ENCODE measurements around the gene TOB1. TPM values are rescaled to one million over a fixed set of nuclear protein-coding genes. Genes with fewer than 3 reads are reported as not detected.

The TOB1 gene, protein sequence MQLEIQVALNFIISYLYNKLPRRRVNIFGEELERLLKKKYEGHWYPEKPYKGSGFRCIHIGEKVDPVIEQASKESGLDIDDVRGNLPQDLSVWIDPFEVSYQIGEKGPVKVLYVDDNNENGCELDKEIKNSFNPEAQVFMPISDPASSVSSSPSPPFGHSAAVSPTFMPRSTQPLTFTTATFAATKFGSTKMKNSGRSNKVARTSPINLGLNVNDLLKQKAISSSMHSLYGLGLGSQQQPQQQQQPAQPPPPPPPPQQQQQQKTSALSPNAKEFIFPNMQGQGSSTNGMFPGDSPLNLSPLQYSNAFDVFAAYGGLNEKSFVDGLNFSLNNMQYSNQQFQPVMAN
- 100 to 1,000 TPM in 2 of 3 donors, 10 to 100 TPM in 1; 51.1 to 123 (median 110) TPM for total RNA-seq
- total RNA-seq (2013), result 45.9 TPM

DNA sequence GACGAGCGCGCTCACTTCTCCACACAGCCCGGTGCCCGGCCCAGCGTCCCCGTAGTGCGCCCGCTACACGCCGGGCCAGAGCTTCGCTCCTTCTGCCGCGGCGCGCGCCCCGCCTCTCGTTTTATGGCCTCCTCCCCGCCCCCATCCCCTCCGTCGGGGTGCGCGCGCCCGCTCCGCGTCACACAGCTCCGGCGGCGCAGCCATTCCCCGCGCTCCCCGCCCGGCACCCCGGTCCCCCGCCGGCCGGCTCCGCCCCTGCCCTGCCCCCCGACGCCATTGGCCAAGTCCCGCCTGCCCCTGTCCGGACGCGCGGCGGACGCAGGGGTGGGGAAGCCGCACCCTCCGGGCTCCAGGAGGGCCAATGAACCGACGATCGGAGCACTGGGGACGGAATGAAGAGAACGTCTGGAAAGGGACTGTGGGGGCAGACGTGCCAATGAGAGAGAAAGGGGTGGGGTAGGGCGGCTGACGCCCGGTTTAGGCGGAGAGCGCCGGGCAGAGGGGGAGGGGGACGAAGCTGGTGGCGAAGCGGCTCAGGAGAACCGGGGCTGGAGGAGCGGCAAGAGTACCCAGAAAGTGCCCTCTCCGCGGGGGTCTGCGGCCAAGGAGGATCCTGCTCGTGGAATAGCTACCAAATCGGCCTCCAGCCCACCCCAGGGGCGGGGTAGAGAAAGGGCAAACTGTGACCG, at the start of gene TOB1:
TSS of gene TOB1 (minus strand) at position 94 of the 689 bp plus-strand sequence. CDS start 2,337 bp downstream, outside the sequence.
- Histone ChIP-seq H3K36me3 (ENCODE audit: control insufficient read depth, insufficient read depth, low read length) (peaks cover 10% of the 10 kb centered on the region), H3K9me3 (ENCODE audit: control insufficient read depth, insufficient read depth, low read length) (no peaks in the 10 kb centered on the region), H3K4me1 (ENCODE audit: control insufficient read depth, insufficient read depth, low read length) (peaks cover 33% of the 10 kb centered on the region), H3K27me3 (ENCODE audit: control insufficient read depth, insufficient read depth, low read length) (no peaks in the 10 kb centered on the region), H3K4me3 (ENCODE audit: low read length) (peak within 1 kb of the TSS; percentile 81), H3K27ac (ENCODE audit: low read length) (peak within 1 kb of the TSS; percentile 93)
- H3K9me3 Mint-ChIP-seq, result no peaks in the 10 kb centered on the region
- intact Hi-C loops (cut with micrococcal nuclease), result loop anchor here (1.0 to 5.0 kb wide), 5 partner anchors 14 to 301 kb away; partner anchors contain the start of genes NME1 and NME2
- TF ChIP-seq, protein P1, sequence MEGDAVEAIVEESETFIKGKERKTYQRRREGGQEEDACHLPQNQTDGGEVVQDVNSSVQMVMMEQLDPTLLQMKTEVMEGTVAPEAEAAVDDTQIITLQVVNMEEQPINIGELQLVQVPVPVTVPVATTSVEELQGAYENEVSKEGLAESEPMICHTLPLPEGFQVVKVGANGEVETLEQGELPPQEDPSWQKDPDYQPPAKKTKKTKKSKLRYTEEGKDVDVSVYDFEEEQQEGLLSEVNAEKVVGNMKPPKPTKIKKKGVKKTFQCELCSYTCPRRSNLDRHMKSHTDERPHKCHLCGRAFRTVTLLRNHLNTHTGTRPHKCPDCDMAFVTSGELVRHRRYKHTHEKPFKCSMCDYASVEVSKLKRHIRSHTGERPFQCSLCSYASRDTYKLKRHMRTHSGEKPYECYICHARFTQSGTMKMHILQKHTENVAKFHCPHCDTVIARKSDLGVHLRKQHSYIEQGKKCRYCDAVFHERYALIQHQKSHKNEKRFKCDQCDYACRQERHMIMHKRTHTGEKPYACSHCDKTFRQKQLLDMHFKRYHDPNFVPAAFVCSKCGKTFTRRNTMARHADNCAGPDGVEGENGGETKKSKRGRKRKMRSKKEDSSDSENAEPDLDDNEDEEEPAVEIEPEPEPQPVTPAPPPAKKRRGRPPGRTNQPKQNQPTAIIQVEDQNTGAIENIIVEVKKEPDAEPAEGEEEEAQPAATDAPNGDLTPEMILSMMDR (IDR thresholded peaks at IDR 0.05), result no peak
- H3K27ac Mint-ChIP-seq, result peak within 1 kb of the TSS; percentile 89 to 95
- ATAC-seq (peak; percentile 78 to 92 (median 84)), DNase-seq (peak; percentile 94 to 97)
- peak within 1 kb of the TSS; percentile 97 for H3K4me3 Mint-ChIP-seq
- peaks cover 46 to 50% of the 10 kb centered on the region in 2 donors for H3K4me1 Mint-ChIP-seq
- peaks cover 6% of the 10 kb centered on the region for H3K36me3 Mint-ChIP-seq
- peaks cover 0 to 10% of the 10 kb centered on the region in 2 donors for H3K27me3 Mint-ChIP-seq (ENCODE audit: low read depth in 2 of 2)
- under 1% methylated on average over 75 of the region's 75 CpGs for WGBS (ENCODE audit: insufficient coverage)

DNA sequence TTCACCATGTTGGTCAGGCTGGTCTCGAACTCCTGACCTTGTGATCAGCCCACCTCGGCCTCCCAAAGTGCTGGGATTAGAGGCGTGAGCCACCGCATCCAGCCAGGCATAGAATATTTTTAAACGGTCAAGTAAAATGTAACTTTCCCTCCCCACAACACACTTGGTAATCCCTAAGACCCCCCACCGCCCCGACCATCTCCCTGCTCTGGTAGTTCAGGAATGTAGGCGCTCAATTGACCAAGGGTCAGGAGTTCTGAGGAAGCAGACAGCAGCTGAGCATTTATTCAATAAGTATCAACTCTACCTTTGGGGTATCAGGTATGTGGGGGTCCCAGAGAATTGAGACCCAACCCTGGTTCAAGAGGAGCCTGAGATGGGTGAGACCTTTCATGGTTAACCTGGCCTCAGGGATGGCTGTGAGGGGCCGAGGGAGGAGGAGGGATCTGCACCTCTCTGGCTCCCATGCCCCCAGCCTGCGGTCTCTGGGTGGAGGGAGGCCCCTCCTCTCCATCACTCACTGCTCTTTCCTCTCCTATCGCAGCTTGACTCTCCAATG, 48.4 kb upstream of the TOB1 start:
- no peak for DNase-seq
- Mint-ChIP-seq H3K27ac (no peak overlapping the region), H3K4me3 (no peak overlapping the region), H3K9me3 (no peaks in the 10 kb centered on the region), H3K36me3 (no peaks in the 10 kb centered on the region), H3K4me1 (peaks cover 15 to 22% of the 10 kb centered on the region in 2 donors), H3K27me3 (ENCODE audit: low read depth in 2 of 2) (peaks cover 0 to 4% of the 10 kb centered on the region in 2 donors)
- peaks cover 50% of the 10 kb centered on the region for H3K4me1 ChIP-seq (ENCODE audit: control insufficient read depth, insufficient read depth, low read length)
- TF ChIP-seq, protein P1 (IDR thresholded peaks at IDR 0.05), result no peak
- no peak overlapping the region for H3K27ac ChIP-seq (ENCODE audit: low read length)
- H3K36me3 ChIP-seq (ENCODE audit: control insufficient read depth, insufficient read depth, low read length), result no peaks in the 10 kb centered on the region
- H3K9me3 ChIP-seq (ENCODE audit: control insufficient read depth, insufficient read depth, low read length), result no peaks in the 10 kb centered on the region
- no peak overlapping the region for H3K4me3 ChIP-seq (ENCODE audit: low read length)
- intact Hi-C loops (cut with micrococcal nuclease), result no loop called here
- H3K27me3 ChIP-seq (ENCODE audit: control insufficient read depth, insufficient read depth, low read length), result no peaks in the 10 kb centered on the region
- no peak for ATAC-seq
- WGBS (ENCODE audit: insufficient coverage), result 92% methylated on average over 11 of the region's 11 CpGs

DNA sequence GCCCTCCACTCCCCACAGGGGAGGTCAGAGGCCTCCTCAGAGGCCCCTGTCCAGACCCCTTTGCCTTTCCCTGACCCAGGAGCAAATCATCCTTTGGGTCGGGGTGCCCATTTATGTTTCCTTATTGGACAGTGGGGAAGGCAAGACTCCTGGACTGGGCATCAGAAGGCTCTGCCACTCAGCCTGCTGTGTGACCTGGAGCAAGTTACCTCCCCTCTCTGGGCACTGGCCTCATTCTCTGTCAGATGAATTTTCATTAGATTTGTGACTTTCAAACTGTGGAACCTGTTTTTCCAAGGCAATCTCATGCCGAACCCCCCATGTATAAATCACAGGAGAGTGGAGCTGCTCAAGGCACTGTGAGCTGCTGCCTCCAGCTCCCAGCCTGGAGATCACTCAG, 47.0 kb upstream of the TOB1 start:
- intact Hi-C loops (cut with micrococcal nuclease), result no loop called here

More for the DNA sequence above, 47.0 kb upstream of the TOB1 start:
- 100% methylated on average over 2 of the region's 2 CpGs for WGBS (ENCODE audit: insufficient coverage)
- TF ChIP-seq, protein P1 (IDR thresholded peaks at IDR 0.05), result no peak
- Mint-ChIP-seq H3K27me3 (ENCODE audit: low read depth in 2 of 2) (peaks cover 0 to 3% of the 10 kb centered on the region in 2 donors), H3K36me3 (no peaks in the 10 kb centered on the region), H3K4me1 (peaks cover 16 to 27% of the 10 kb centered on the region in 2 donors), H3K4me3 (no peak overlapping the region), H3K9me3 (no peaks in the 10 kb centered on the region), H3K27ac (no peak overlapping the region)
- Histone ChIP-seq H3K27me3 (ENCODE audit: control insufficient read depth, insufficient read depth, low read length) (no peaks in the 10 kb centered on the region), H3K4me1 (ENCODE audit: control insufficient read depth, insufficient read depth, low read length) (peaks cover 50% of the 10 kb centered on the region), H3K27ac (ENCODE audit: low read length) (no peak overlapping the region), H3K4me3 (ENCODE audit: low read length) (no peak overlapping the region), H3K36me3 (ENCODE audit: control insufficient read depth, insufficient read depth, low read length) (no peaks in the 10 kb centered on the region), H3K9me3 (ENCODE audit: control insufficient read depth, insufficient read depth, low read length) (no peaks in the 10 kb centered on the region)
- no peak for DNase-seq
- no peak for ATAC-seq
